HepG2 (cell line): Measurements from ENCODE around the gene NAV2. TPM values are rescaled to one million over a fixed set of nuclear protein-coding genes. Genes with fewer than 3 reads are reported as not detected.

Experiments
- ATAC-seq: fragments of 200-7000 bp; cut with Tn5 transposase; 3 replicates; pipeline ENCODE4 v1.9.1; 2020; ENCODE audit warnings: mild to moderate bottlenecking, moderate library complexity
- BruUV-seq: library from RNA; stranded (reverse); fragments of 400-500 nt; replicated peaks from 2 replicates; lab custom pipeline; 2021; lab: Mats Ljungman, UMichigan
- CTCF ChIA-PET: fragments of 300-600 bp; formaldehyde crosslinking; extraction: SDS; loops from one replicate; lab custom pipeline; 2021; ENCODE audit warnings: low total read pairs, inconsistent platforms, low intra/inter-chr PET ratio; lab: Yijun Ruan, JAX
- POLR2A ChIA-PET: fragments of 350-600 bp; sonication (Branson Sonifier 250); formaldehyde crosslinking; loops from one replicate; lab custom pipeline; 2020; ENCODE audit warnings: antibody characterized with exemption, inconsistent platforms; lab: Yijun Ruan, JAX
- DNase-seq: peaks from one replicate; pipeline ENCODE4 v3.0.0-alpha.2; 2015; ENCODE audit warnings: low spot score
- FAIRE-seq: peaks from 3 replicates; lab custom pipeline; 2011; peaks lifted over from hg19 to GRCh38; lab: Jason Lieb, UNC
- H2AFZ ChIP-seq: one replicate; pipeline ENCODE4 v1.6.1; 2011; ENCODE audit warnings: low read length, inconsistent platforms
- H3K27ac ChIP-seq: fragments of 300-600 bp; 3 replicates; pipeline ENCODE4 v1.8.0; 2011; ENCODE audit warnings: mixed run types, mild to moderate bottlenecking, mixed read lengths, low read length, inconsistent platforms; ENCODE audit not compliant: insufficient read depth; ENCODE audit errors: extremely low read length
- H3K27me3 ChIP-seq, 2 experiments: fragments of 200-600 bp in 1 of 2; 2 replicates in 1 of 2; 3 replicates in 1 of 2; pipeline versions ENCODE4 v1.6.0 to v1.8.0; 2011; ENCODE audit warnings: low read length in 2 of 2, mild to moderate bottlenecking in 2 of 2, moderate library complexity in 2 of 2, inconsistent platforms in 1 of 2; ENCODE audit not compliant: insufficient read depth in 2 of 2, control insufficient read depth in 1 of 2
- H3K36me3 ChIP-seq, 2 experiments: fragments of 200-600 bp in 1 of 2; replicated peaks in 1 of 2; 2 replicates in 1 of 2; 3 replicates in 1 of 2; pipeline versions ENCODE4 v1.5.1 to v1.8.0; 2011; ENCODE audit warnings: low read length in 2 of 2, inconsistent platforms in 1 of 2; ENCODE audit not compliant: insufficient read depth in 2 of 2, control insufficient read depth in 1 of 2
- H3K4me1 ChIP-seq: 2 replicates; pipeline ENCODE4 v1.5.1; 2012; ENCODE audit warnings: low read length, inconsistent platforms; ENCODE audit not compliant: insufficient read depth
- H3K4me2 ChIP-seq: 2 replicates; pipeline ENCODE4 v1.6.0; 2011; ENCODE audit warnings: low read depth, low read length, inconsistent platforms
- H3K4me3 ChIP-seq, 3 experiments: fragments of 200-600 bp in 1 of 3; sonication (generic), shearing (Covaris generic) in 1 of 3; replicated peaks in 1 of 3; 2 replicates each; pipeline ENCODE4 v1.5.1; 2011 to 2016; ENCODE audit warnings: low read length in 3 of 3, inconsistent platforms in 2 of 3, low read depth in 2 of 3, mild to moderate bottlenecking in 2 of 3, control low read depth in 1 of 3, mixed read lengths in 1 of 3; ENCODE audit not compliant: insufficient read depth in 1 of 3
- H3K79me2 ChIP-seq: one replicate; pipeline ENCODE4 v1.6.1; 2011; ENCODE audit warnings: low read length, inconsistent platforms; ENCODE audit not compliant: insufficient read depth
- H3K9ac ChIP-seq: 2 replicates; pipeline ENCODE4 v1.6.0; 2011; ENCODE audit warnings: mild to moderate bottlenecking, low read depth, low read length, inconsistent platforms; ENCODE audit not compliant: insufficient read depth
- H3K9me3 ChIP-seq: 2 replicates; pipeline ENCODE4 v1.5.1; 2012; ENCODE audit warnings: mild to moderate bottlenecking, low read length
- H4K20me1 ChIP-seq: 2 replicates; pipeline ENCODE4 v1.6.0; 2011; ENCODE audit warnings: inconsistent platforms, mild to moderate bottlenecking, low read length, moderate library complexity; ENCODE audit not compliant: insufficient read depth
- KDM6A ChIP-seq: IDR thresholded peaks from 2 replicates; pipeline ENCODE4 v1.6.1; 2016; ENCODE audit warnings: low read depth
- MED13 ChIP-seq: sonication (generic); formaldehyde crosslinking; IDR thresholded peaks from 2 replicates; pipeline ENCODE4 v1.5.0; 2020; ENCODE audit warnings: missing genetic modification reagents
- RAD51 ChIP-seq: fragments of 450-650 bp; IDR thresholded peaks from 2 replicates; pipeline ENCODE4 v1.6.1; 2016; ENCODE audit warnings: borderline replicate concordance
- SYNCRIP ChIP-seq: fragments of 200-400 bp; formaldehyde crosslinking; IDR thresholded peaks from 2 replicates; pipeline ENCODE4 v1.6.1; 2018; ENCODE audit warnings: mild to moderate bottlenecking, low read depth, low read length; ENCODE audit not compliant: insufficient read depth
- ZNF180 ChIP-seq: sonication (generic); formaldehyde crosslinking; IDR thresholded peaks from 2 replicates; pipeline ENCODE4 v1.4.0; 2020; ENCODE audit warnings: low read depth, missing genetic modification reagents, borderline replicate concordance
- ZNF34 ChIP-seq: sonication (generic); formaldehyde crosslinking; IDR thresholded peaks from 2 replicates; pipeline ENCODE4 v1.4.0; 2020; ENCODE audit warnings: mild to moderate bottlenecking, missing genetic modification reagents, borderline replicate concordance
- ZNF414 ChIP-seq: sonication (generic); formaldehyde crosslinking; IDR thresholded peaks from 2 replicates; pipeline ENCODE4 v1.5.0; 2020; ENCODE audit warnings: missing genetic modification reagents
- ZNF746 ChIP-seq: sonication (generic); formaldehyde crosslinking; IDR thresholded peaks from 2 replicates; pipeline ENCODE4 v1.8.0; 2022; ENCODE audit warnings: mild to moderate bottlenecking, missing genetic modification reagents
- WGBS: methylation state at CpG from one replicate; pipeline ENCODE4 v1.1.6; 2017; ENCODE audit warnings: low lambda C conversion rate; 5-methylcytosine and 5-hydroxymethylcytosine counted together
- in situ Hi-C: cut with HindIII; loops from 2 replicates; pipeline ENCODE4 v1.10.0; 2017; ENCODE audit warnings: low pct_unique_long_range_greater_than_20kb; ENCODE audit not compliant: extremely low pct_ligation_motif_present
- intact Hi-C: fragments of 100-400 bp; cut with micrococcal nuclease; formaldehyde crosslinking; loops from one replicate; pipeline ENCODE4 v1.10.0; 2022; ENCODE audit not compliant: unreplicated experiment
- polyA plus RNA-seq, 8 experiments: library from polyadenylated mRNA; depleted of rRNA in 3 of 8; stranded (reverse) in 7 of 8; unstranded in 1 of 8; fragments of >200 nt; fragmentation: Illumina TruSeq in 4 of 8; extraction: Trizol in 4 of 8; gene quantifications; 2 replicates each; pipeline versions ENCODE4 v1.2.1 to v1.2.3, GENCODE V29; 2011 to 2016; ENCODE audit warnings: low read depth in 4 of 8, missing spikeins in 1 of 8, mixed read lengths in 1 of 8; ENCODE audit not compliant: insufficient read depth in 1 of 8
- total RNA-seq, 5 experiments: library from RNA; depleted of rRNA; stranded (reverse); fragments of >200 nt; fragmentation: Illumina TruSeq; extraction: Trizol; gene quantifications; 2 replicates each; pipeline ENCODE4 v1.2.3, GENCODE V29; 2016; ENCODE audit warnings: low read depth in 1 of 5
- TF ChIP-seq, protein P1 (sequence below): sonication (generic); formaldehyde crosslinking; conservative IDR thresholded peaks from 2 replicates; pipeline ENCODE4 v1.8.0; 2022; ENCODE audit warnings: missing genetic modification reagents
- TF ChIP-seq, protein P2 (sequence below): sonication (generic); formaldehyde crosslinking; IDR thresholded peaks from 2 replicates; pipeline ENCODE4 v1.4.0; 2020; ENCODE audit warnings: missing genetic modification reagents

Gene NAV2
- total and polyA plus RNA-seq, 2 of the 13 experiments (the other 11 are each of a cell fraction or from before 2014, with no cell fraction given): 9.3 to 34.6 TPM

GRCh38 chr11:20116825-20117224 is 404.2 kb downstream of the NAV2 start:
- Histone ChIP-seq H3K27ac (no peak overlapping the region), H3K79me2 (no peaks in the 10 kb centered on the region), H4K20me1 (no peaks in the 10 kb centered on the region), H3K4me3 (no peak overlapping the region), H2AFZ (no peak overlapping the region), H3K9me3 (no peaks in the 10 kb centered on the region), H3K9ac (no peak overlapping the region), H3K27me3 (no peaks in the 10 kb centered on the region), H3K4me2 (no peak overlapping the region), H3K4me1 (no peaks in the 10 kb centered on the region), H3K36me3 (peaks cover 34 to 72% of the 10 kb centered on the region in 2 experiments; a peak in 4 of 5 replicates)
- TF ChIP-seq KDM6A (CRISPR knock-in tag): no peak
- no peak for TF ChIP-seq MED13 (CRISPR knock-in tag)
- TF ChIP-seq, protein P1, sequence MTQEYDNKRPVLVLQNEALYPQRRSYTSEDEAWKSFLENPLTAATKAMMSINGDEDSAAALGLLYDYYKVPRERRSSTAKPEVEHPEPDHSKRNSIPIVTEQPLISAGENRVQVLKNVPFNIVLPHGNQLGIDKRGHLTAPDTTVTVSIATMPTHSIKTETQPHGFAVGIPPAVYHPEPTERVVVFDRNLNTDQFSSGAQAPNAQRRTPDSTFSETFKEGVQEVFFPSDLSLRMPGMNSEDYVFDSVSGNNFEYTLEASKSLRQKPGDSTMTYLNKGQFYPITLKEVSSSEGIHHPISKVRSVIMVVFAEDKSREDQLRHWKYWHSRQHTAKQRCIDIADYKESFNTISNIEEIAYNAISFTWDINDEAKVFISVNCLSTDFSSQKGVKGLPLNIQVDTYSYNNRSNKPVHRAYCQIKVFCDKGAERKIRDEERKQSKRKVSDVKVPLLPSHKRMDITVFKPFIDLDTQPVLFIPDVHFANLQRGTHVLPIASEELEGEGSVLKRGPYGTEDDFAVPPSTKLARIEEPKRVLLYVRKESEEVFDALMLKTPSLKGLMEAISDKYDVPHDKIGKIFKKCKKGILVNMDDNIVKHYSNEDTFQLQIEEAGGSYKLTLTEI (CRISPR knock-in tag): no peak
- TF ChIP-seq ZNF180 (CRISPR knock-in tag): no peak
- no peak for TF ChIP-seq ZNF414
- TF ChIP-seq, protein P2, sequence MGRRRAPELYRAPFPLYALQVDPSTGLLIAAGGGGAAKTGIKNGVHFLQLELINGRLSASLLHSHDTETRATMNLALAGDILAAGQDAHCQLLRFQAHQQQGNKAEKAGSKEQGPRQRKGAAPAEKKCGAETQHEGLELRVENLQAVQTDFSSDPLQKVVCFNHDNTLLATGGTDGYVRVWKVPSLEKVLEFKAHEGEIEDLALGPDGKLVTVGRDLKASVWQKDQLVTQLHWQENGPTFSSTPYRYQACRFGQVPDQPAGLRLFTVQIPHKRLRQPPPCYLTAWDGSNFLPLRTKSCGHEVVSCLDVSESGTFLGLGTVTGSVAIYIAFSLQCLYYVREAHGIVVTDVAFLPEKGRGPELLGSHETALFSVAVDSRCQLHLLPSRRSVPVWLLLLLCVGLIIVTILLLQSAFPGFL (CRISPR knock-in tag): no peak
- no peak for TF ChIP-seq ZNF34 (CRISPR knock-in tag)
- TF ChIP-seq RAD51: no peak
- no peak for TF ChIP-seq SYNCRIP
- TF ChIP-seq ZNF746 (CRISPR knock-in tag): no peak
- in situ Hi-C loops (no loop called here), intact Hi-C loops (no loop called here)
- WGBS: no CpG with 5 or more reads among the region's 1 CpG
- ATAC-seq (no peak), DNase-seq (no peak), FAIRE-seq (no peak)
- ChIA-PET CTCF (no interaction called here), POLR2A (no interaction called here)
- no TSS peak for BruUV-seq
